ENCODE results near the gene PARVA.
A peak's percentile ranks its signal among the peaks of the same experiment; 100 is the strongest.

Gene PARVA

GRCh38 chr11:12376259-12377081 lies 901 bp upstream of the PARVA start:
- DNase-seq, result peak; percentile 13

DNA sequence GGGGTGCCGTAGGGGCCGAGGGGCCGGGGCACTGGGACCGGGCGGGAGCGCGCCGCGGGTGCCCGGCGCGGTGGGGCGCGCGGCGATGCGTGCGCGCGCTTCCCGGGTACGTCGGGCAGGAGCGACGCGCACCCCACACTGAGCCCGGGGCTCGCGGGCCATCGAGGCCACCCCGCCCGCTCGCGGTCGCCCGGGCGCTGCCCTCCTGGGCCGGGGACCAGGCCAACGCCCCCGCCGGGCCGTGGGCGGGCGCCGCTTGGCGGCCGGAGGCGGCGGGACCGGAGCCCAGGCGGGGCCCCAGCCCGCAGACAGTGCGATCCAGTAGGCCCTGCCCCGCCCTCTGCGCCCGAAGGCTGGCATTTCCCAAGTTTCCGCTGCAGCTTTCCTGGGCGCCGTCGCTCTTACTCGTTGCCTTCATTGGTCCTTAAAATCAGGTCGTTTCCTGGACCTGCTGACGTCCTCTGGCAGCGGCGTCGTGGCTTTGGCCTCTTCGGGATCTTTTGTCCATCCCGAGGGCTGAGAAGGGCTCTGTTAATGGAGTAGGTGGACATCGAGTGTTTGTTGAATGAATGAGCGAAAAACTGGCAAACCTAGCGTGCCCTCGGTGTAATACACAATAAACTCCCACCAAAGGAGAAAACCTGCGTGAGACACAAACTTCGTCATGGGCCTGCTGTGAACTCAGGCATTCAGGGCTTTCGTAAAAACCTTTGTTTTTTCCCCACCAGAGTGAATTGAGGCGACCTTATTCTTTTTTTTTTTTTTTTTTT lies 638 bp downstream of the PARVA start:
- DNase-seq, result peak; percentile 66

GRCh38 chr11:12380565-12381325 lies 3.4 kb downstream of the PARVA start:
- no peak for DNase-seq

DNA sequence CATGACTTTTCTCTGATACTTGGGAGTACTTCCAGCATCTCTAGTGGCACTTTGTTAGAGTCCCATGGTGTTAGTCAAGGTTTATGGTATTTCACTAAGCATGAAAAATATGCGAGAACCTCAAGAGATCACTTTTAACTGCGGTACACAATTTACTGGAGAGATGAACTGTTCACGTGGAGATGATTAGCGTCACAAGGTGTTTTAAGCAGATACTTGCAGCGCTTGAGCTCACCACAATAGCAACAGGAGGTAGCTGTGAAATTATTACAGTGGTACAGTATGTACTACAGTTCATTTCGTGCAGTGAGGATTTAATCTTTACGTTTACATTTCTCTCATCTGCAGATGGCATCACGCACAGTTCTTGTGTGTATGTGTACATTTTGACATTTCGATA lies 4.5 kb downstream of the PARVA start:
- DNase-seq, result no peak

GRCh38 chr11:12382451-12382850 lies 5.1 kb downstream of the PARVA start:
- peak; percentile 6 for DNase-seq

DNA sequence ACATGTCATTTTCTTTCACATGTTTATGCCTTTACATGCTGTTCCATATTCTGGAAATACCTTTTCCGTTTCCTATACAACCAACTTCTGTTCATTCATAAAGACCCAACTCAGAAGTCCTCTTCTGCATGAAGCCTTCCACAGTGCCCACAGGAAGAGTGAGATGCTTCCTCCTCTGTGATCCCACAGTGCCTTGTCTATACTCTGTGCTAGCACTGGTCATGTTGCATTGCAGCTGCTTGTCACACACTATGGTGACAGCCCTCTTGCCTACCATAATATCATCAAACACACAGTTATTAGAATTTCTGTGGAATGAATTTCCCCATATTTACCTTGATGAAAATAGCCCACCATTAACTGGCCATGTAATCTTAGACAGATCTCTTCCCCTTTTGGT lies 8.9 kb downstream of the PARVA start:
- no peak for DNase-seq

DNA sequence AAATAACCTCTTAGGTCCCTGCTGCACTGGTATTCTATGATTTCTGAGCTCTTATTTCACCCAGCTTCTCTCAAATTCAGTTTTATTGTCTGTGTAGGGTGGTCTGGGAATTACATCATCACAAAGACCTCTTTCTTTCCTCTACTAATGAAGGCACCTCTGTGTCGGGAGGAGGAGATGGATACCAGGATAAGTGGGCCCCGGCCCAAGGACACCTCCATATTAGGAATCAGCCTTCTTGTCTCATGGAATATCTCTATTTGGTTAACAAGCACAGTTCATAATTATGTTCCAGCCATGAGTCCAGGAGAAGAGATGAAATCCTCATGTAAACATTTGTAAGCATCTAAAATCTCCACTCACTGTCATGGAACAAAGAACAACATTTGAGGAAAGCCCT lies 9.4 kb downstream of the PARVA start:
- no peak for DNase-seq

- DNase-seq, result no peak
These were observed 10.8 kb downstream of the PARVA start for GRCh38 chr11:12388173-12388572.

DNA sequence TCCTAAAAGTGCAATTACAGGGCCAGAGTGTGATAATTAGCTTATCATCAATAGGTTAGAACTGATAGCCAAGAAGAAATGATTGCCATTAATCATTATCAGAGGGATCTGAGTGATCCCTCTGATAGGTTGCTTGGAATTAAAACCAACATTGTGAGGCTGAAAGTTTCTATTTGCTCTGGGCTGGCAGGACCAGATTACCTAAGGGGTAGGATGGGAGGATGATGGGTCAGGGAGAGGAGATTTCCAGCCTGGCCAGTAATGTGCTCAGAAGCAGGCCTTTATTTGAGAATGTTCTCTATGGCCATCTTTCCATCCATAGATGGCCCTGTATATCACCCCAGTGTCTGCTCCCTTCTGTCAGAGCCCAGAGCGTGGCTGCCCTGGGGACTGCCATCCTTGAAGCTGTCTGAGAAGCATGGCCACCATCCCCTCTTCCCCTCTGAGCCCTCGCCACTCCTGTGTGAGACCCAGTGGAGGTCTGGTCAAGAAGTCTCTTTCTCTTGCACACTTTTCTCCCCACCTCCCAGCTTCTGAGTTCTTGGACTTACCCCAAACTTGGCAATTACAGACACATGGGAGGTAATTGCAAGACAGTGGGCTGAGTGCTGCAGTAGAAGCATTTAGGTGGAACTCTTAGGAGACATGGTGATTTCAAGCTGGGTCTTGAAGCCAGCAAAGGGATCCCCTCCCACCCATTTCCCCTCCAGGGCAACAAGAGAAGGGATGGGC lies 11.7 kb downstream of the PARVA start:
- DNase-seq, result no peak

DNA sequence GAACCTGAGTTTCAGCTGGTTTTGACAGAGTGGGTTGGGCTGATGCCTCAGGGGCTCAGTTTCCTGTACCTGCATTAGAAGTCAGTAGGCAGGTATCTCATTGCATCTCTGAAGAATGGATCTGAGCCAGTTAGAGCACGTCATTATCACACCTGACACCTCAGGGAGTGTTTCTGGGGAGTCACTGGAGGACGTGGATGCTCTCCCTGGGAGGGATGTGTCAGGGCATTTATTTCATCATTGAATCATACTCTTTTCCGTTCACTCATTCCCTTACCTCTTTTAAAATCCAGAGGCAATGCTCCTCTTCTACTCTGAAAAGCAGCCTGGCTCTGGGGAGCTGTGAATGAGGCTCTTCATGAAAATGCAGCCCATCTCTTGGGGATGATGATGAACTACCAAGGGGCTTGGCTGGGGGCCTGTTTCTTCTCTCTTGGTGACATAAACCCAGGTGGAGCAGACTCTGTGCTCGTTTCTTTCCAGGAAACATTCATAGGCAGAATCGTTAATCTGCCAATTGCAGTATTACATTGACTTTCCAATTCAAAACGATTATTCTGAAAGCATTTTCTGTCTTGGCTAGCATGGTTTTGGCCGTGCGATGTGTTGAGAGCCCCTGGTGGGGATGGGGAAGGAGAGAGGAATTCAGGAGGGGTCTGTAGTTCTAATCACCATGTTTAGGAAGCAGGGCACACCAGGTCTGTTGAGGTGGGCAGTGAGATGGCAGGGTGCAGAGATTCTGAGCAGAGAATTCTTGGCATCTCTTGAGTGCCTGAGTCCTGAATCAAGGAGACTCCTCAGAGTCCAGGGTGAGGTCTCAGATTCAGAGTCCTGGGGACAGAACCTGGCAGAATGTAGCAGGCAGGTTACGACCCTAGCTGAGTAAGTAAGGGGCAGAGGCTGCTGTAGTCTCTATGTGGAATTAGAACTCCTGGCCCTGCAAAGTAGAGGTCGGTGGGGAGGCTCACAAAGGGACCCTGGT lies 12.6 kb downstream of the PARVA start:
- no peak for DNase-seq

GRCh38 chr11:12390687-12391110 lies 13.3 kb downstream of the PARVA start:
- peak; percentile 14 for DNase-seq

GRCh38 chr11:12392672-12393071 lies 15.3 kb downstream of the PARVA start:
- no peak for DNase-seq

GRCh38 chr11:12393691-12394090 lies 16.3 kb downstream of the PARVA start:
- DNase-seq, result no peak

- DNase-seq, result no peak
These were observed 17.2 kb downstream of the PARVA start for GRCh38 chr11:12394601-12395000.

GRCh38 chr11:12395333-12395732 lies 18.0 kb downstream of the PARVA start:
- DNase-seq, result no peak

- DNase-seq, result no peak
These were observed 20.6 kb downstream of the PARVA start for GRCh38 chr11:12397931-12398334.

DNA sequence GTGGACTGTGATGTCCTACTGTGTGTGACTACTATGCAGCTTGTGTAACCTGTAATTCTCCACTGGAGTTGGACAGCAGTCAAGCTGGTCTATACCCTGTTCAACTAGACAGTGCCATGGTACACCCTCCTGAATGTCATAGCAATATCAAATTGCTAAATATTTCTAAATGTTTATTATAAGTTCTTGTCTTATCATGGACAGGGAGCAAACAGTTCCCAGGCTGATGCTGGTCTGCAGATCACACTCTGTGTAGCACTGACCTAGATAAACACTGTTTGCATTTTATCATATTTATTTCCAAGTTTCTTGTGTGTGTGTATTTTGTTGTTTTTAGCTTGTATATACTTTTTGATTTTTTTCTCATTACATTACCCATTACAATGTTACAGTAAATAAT lies 22.0 kb downstream of the PARVA start:
- DNase-seq, result no peak

DNA sequence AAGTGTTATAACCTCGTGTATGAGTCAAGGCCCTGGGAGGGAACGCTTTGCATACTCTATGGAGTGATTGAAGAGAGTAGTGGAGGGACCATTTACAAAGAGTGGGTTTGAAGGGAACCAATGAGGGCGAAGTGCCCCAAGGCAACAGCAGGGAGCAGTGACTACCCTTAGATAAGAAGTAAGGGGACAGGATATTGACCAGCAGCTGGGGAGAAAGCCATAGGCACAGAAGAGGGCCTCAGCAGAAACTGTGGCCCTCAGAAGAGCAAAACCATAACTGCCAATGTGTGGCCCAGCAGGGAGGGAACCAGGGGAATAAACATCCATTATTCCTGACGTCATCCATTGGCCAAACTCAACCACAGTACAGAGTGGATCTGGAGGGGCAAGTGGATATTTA lies 24.7 kb downstream of the PARVA start:
- DNase-seq, result peak; percentile 23

DNA sequence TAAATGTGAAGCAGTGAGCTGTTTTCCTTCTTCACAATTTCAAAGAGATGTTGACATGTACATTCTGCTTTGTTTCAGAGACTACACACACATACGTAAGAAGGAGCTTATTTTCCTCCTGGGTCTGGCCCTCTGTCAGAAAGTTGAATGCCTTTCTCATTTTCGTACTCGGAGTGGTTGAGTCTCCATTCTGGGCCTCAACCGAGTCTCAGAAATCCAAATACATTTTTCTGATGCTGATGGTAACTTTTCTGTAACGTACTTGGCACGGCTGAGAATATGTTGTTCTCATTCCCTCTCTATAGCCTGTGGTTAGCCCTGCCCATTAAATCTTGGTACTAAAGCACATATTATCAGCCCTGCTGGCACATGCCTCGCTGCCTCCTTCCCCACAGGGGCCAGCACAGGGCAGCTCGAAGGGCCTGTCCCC lies 25.3 kb downstream of the PARVA start:
- DNase-seq, result no peak

GRCh38 chr11:12403122-12403996 lies 26.0 kb downstream of the PARVA start:
- no peak for DNase-seq

DNA sequence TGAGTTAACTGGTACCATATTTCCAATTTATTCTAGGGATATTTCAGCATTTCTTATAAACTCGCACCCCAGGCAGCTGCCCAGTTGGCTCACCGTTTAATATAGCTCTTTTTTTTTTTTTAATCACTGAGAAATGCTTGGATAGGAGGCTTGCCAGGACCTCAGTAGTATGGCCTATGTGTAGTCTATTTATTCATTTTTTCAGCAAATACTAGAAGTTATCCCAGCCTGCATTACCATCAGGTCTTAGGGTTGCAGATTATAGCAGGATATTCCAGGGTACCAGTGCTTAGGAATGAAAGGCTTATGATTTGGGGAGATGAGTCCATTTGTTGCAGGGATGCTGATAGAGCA lies 26.6 kb downstream of the PARVA start:
- no peak for DNase-seq
